HG02798 (cell line): ENCODE results near the gene RAPGEF2.

ENCODE experiments used
- ATAC-seq: cut with Tn5 transposase; IDR thresholded peaks from one replicate; pipeline ENCODE4 v1.9.1; 2021; ENCODE audit warnings: mild to moderate bottlenecking; ENCODE audit not compliant: unreplicated experiment, poor library complexity

The RAPGEF2 gene

GRCh38 chr4:159269116-159269515 lies 166.2 kb downstream of the RAPGEF2 start:
- ATAC-seq, result no peak

GRCh38 chr4:159269956-159270355 lies 167.1 kb downstream of the RAPGEF2 start:
- ATAC-seq, result no peak

GRCh38 chr4:159271856-159272255 lies 169.0 kb downstream of the RAPGEF2 start:
- no peak for ATAC-seq

GRCh38 chr4:159272273-159273140 lies 169.6 kb downstream of the RAPGEF2 start:
- ATAC-seq, result no peak

GRCh38 chr4:159273141-159273438 lies 170.2 kb downstream of the RAPGEF2 start:
- ATAC-seq, result no peak

- no peak for ATAC-seq
Observed at GRCh38 chr4:159273841-159274240, 171.0 kb downstream of the RAPGEF2 start.

GRCh38 chr4:159278399-159278798 lies 175.5 kb downstream of the RAPGEF2 start:
- ATAC-seq, result peak; percentile 51

- ATAC-seq, result no peak
Observed at GRCh38 chr4:159279084-159279483, 176.2 kb downstream of the RAPGEF2 start.

- ATAC-seq, result no peak
Observed at GRCh38 chr4:159280442-159281172, 177.7 kb downstream of the RAPGEF2 start.

- ATAC-seq, result no peak
Observed at GRCh38 chr4:159281771-159282170, 178.9 kb downstream of the RAPGEF2 start.

GRCh38 chr4:159282329-159282728 lies 179.4 kb downstream of the RAPGEF2 start:
- ATAC-seq, result no peak

- no peak for ATAC-seq
Observed at GRCh38 chr4:159282944-159283343, 180.1 kb downstream of the RAPGEF2 start.

- ATAC-seq, result no peak
Observed at GRCh38 chr4:159283696-159284095, 180.8 kb downstream of the RAPGEF2 start.

- ATAC-seq, result no peak
Observed at GRCh38 chr4:159284113-159284512, 181.2 kb downstream of the RAPGEF2 start.

- ATAC-seq, result no peak
Observed at GRCh38 chr4:159284733-159285132, 181.9 kb downstream of the RAPGEF2 start.

- no peak for ATAC-seq
Observed at GRCh38 chr4:159287767-159288166, 184.9 kb downstream of the RAPGEF2 start.

- ATAC-seq, result no peak
Observed at GRCh38 chr4:159289682-159290081, 186.8 kb downstream of the RAPGEF2 start.

- ATAC-seq, result no peak
Observed at GRCh38 chr4:159290321-159291030, 187.6 kb downstream of the RAPGEF2 start.

- ATAC-seq, result no peak
Observed at GRCh38 chr4:159291176-159291575, 188.3 kb downstream of the RAPGEF2 start.

GRCh38 chr4:159292137-159292896 lies 189.4 kb downstream of the RAPGEF2 start:
- ATAC-seq, result no peak
